HL-60/S4 treated with retinoic acid at 250 ng/mL for 4 days and 3 days (cell line): ENCODE measurements around the gene LAT.
"Not testable (repeated sequence)": the region's sequence is repeated elsewhere in the genome, so short reads cannot be mapped to it uniquely, and the experiment has no call there.

ENCODE experiments used
- in situ Hi-C: fragments of 300-500 bp; cut with MboI; formaldehyde crosslinking; loops from 2 replicates; pipeline ENCODE4 v1.7.0; 2022; ENCODE audit warnings: low sequenced_read_pairs

LAT gene

GRCh38 chr16:28984619-28985135 lies at the start of gene LAT:
TSS of gene LAT (plus strand) at chr16:28985052. CDS start at chr16:28985418, 366 bp downstream.
- in situ Hi-C loops, result no loop called here

GRCh38 chr16:28935346-28935745 lies 49.5 kb upstream of the LAT start:
- in situ Hi-C loops, result no loop called here

GRCh38 chr16:28935924-28936783 lies 48.7 kb upstream of the LAT start:
- in situ Hi-C loops, result no loop called here

GRCh38 chr16:28936784-28937155 lies 48.1 kb upstream of the LAT start:
- in situ Hi-C loops, result no loop called here

GRCh38 chr16:28937222-28937876 lies 47.5 kb upstream of the LAT start:
- in situ Hi-C loops, result no loop called here

GRCh38 chr16:28938721-28939120 lies 46.1 kb upstream of the LAT start:
- in situ Hi-C loops, result no loop called here

GRCh38 chr16:28939825-28940224 lies 45.0 kb upstream of the LAT start:
- in situ Hi-C loops, result not testable (repeated sequence)

GRCh38 chr16:28943281-28943680 lies 41.6 kb upstream of the LAT start:
- in situ Hi-C loops, result no loop called here

GRCh38 chr16:28946681-28947080 lies 38.2 kb upstream of the LAT start:
- in situ Hi-C loops, result no loop called here

- in situ Hi-C loops, result no loop called here
Observed at GRCh38 chr16:28950648-28951409, 34.0 kb upstream of the LAT start, which contains the start of gene NFATC2IP. TSS of gene NFATC2IP (plus strand) at chr16:28950937. CDS start at chr16:28951012, 75 bp downstream.

- in situ Hi-C loops, result no loop called here
Observed at GRCh38 chr16:28951410-28951943, 33.4 kb upstream of the LAT start.

- in situ Hi-C loops, result no loop called here
Observed at GRCh38 chr16:28958216-28958615, 26.6 kb upstream of the LAT start.

GRCh38 chr16:28958836-28959235 lies 26.0 kb upstream of the LAT start:
- in situ Hi-C loops, result no loop called here

GRCh38 chr16:28964072-28964471 lies 20.8 kb upstream of the LAT start:
- in situ Hi-C loops, result no loop called here

- in situ Hi-C loops, result no loop called here
Observed at GRCh38 chr16:28964496-28964895, 20.4 kb upstream of the LAT start.

GRCh38 chr16:28967156-28967555 lies 17.7 kb upstream of the LAT start:
- in situ Hi-C loops, result no loop called here

GRCh38 chr16:28969696-28970095 lies 15.2 kb upstream of the LAT start:
- in situ Hi-C loops, result not testable (repeated sequence)

- in situ Hi-C loops, result no loop called here
Observed at GRCh38 chr16:28974007-28974436, 10.8 kb upstream of the LAT start.

GRCh38 chr16:28974437-28975157 lies 10.3 kb upstream of the LAT start, which contains the start of gene SPNS1:
TSS of gene SPNS1 (plus strand) at chr16:28974778. CDS start at chr16:28975152, 374 bp downstream.
- in situ Hi-C loops, result no loop called here

- in situ Hi-C loops, result no loop called here
Observed at GRCh38 chr16:28975158-28975599, 9.7 kb upstream of the LAT start.
